ENCODE measurements around the gene BMP6.
"Not testable (repeated sequence)": the region's sequence is repeated elsewhere in the genome, so short reads cannot be mapped to it uniquely, and the experiment has no call there.

The BMP6 gene

GRCh38 chr6:7879980-7880717 is 154.2 kb downstream of the BMP6 start:
- in situ Hi-C loops (cut with HindIII; ENCODE audit: low sequenced_read_pairs) = no loop called here

- in situ Hi-C loops (cut with HindIII; ENCODE audit: low sequenced_read_pairs) = no loop called here
These were observed 154.8 kb downstream of the BMP6 start for GRCh38 chr6:7880718-7881107.

- in situ Hi-C loops (cut with HindIII; ENCODE audit: low sequenced_read_pairs) = no loop called here
These were observed 156.0 kb downstream of the BMP6 start for GRCh38 chr6:7881765-7882500.

- in situ Hi-C loops (cut with HindIII; ENCODE audit: low sequenced_read_pairs) = no loop called here
These were observed 156.8 kb downstream of the BMP6 start for GRCh38 chr6:7882505-7883257.

- in situ Hi-C loops (cut with HindIII; ENCODE audit: low sequenced_read_pairs) = no loop called here
These were observed 157.5 kb downstream of the BMP6 start for GRCh38 chr6:7883381-7883780.

- in situ Hi-C loops (cut with HindIII; ENCODE audit: low sequenced_read_pairs) = no loop called here
These were observed 160.2 kb downstream of the BMP6 start for GRCh38 chr6:7886132-7886531.

- in situ Hi-C loops (cut with HindIII; ENCODE audit: low sequenced_read_pairs) = no loop called here
These were observed 161.5 kb downstream of the BMP6 start for GRCh38 chr6:7887278-7887991.

GRCh38 chr6:7888587-7889357 is 162.9 kb downstream of the BMP6 start:
- in situ Hi-C loops (cut with HindIII; ENCODE audit: low sequenced_read_pairs) = no loop called here

GRCh38 chr6:7891078-7891872 is 165.4 kb downstream of the BMP6 start:
- in situ Hi-C loops (cut with HindIII; ENCODE audit: low sequenced_read_pairs) = no loop called here

GRCh38 chr6:7892367-7892766 is 166.5 kb downstream of the BMP6 start:
- in situ Hi-C loops (cut with HindIII; ENCODE audit: low sequenced_read_pairs) = not testable (repeated sequence)

GRCh38 chr6:7893342-7893741 is 167.4 kb downstream of the BMP6 start:
- in situ Hi-C loops (cut with HindIII; ENCODE audit: low sequenced_read_pairs) = no loop called here

GRCh38 chr6:7894262-7895124 is 168.6 kb downstream of the BMP6 start:
- in situ Hi-C loops (cut with HindIII; ENCODE audit: low sequenced_read_pairs) = no loop called here

- in situ Hi-C loops (cut with HindIII; ENCODE audit: low sequenced_read_pairs) = no loop called here
These were observed 169.2 kb downstream of the BMP6 start for GRCh38 chr6:7895125-7895423.

GRCh38 chr6:7896465-7896987 is 170.6 kb downstream of the BMP6 start:
- in situ Hi-C loops (cut with HindIII; ENCODE audit: low sequenced_read_pairs) = no loop called here

GRCh38 chr6:7897461-7898192 is 171.7 kb downstream of the BMP6 start:
- in situ Hi-C loops (cut with HindIII; ENCODE audit: low sequenced_read_pairs) = no loop called here

GRCh38 chr6:7898193-7898586 is 172.3 kb downstream of the BMP6 start:
- in situ Hi-C loops (cut with HindIII; ENCODE audit: low sequenced_read_pairs) = not testable (repeated sequence)

- in situ Hi-C loops (cut with HindIII; ENCODE audit: low sequenced_read_pairs) = no loop called here
These were observed 173.4 kb downstream of the BMP6 start for GRCh38 chr6:7899101-7899888.
